GM10266 (cell line): Measurements from ENCODE around the gene PLIN5.

ENCODE experiments used
- DNase-seq: peaks from one replicate; pipeline ENCODE4 v3.0.0; 2012; ENCODE audit errors: extremely low spot score
- TF ChIP-seq, protein P1 (sequence below): IDR thresholded peaks from 2 replicates; pipeline ENCODE4 v1.5.1; 2012; ENCODE audit warnings: mild to moderate bottlenecking, low read depth; ENCODE audit not compliant: control insufficient read depth, insufficient read depth; ENCODE audit errors: missing control alignments

PLIN5 gene

DNA sequence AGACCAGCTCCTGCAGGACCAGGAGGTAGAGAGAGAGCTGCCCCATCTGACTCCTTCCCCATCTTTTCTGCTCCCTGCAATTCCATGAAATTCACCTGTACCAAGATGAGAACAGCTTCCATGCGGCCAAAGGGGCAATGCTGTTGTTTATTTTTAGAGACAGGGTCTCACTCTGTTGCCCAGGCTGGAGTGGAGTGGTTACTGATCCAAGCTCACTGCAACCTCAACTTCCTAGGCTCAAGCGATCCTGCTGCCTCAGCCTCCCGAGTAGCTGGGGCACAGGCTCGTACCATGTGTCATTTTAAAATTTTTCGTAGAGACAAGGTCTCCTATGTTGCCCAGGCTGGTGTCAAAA lies 13.2 kb downstream of the PLIN5 start:
- no peak for DNase-seq
- TF ChIP-seq, protein P1, sequence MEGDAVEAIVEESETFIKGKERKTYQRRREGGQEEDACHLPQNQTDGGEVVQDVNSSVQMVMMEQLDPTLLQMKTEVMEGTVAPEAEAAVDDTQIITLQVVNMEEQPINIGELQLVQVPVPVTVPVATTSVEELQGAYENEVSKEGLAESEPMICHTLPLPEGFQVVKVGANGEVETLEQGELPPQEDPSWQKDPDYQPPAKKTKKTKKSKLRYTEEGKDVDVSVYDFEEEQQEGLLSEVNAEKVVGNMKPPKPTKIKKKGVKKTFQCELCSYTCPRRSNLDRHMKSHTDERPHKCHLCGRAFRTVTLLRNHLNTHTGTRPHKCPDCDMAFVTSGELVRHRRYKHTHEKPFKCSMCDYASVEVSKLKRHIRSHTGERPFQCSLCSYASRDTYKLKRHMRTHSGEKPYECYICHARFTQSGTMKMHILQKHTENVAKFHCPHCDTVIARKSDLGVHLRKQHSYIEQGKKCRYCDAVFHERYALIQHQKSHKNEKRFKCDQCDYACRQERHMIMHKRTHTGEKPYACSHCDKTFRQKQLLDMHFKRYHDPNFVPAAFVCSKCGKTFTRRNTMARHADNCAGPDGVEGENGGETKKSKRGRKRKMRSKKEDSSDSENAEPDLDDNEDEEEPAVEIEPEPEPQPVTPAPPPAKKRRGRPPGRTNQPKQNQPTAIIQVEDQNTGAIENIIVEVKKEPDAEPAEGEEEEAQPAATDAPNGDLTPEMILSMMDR, result no peak

DNA sequence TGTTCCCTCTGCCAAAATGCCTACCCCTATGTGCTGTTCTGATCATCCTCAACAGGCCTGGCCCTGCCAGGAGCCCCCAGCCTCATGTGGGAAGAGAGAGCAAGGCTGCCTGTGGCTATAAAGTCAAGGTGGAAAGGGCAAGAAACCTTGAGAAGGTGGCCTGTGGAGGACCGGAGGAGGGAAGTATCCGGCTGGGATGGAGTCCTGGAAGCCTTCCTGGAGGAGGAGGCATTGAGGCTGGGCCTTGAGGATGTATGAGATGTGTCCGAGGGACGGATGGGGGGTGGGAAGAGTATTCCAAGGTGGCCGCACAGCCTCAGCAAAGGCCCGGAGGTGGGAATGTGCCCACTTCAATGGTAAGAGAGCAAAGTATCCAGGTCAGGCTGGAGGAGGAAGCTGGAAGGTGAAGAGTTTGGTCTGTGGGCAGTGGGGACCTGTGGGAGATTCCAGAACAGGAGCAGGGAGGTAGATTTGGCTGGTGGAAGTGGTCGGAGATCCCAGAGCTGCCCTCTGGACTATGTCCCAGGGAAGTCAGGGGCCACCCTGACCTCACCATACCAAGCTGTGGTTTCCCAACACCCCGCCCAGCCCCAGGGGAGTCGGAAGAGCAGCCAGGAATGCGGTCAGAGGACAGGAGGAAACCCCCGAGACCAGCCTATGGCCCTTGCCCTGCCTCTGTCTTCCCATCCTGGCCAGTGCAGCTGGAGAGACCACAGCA lies 13.7 kb downstream of the PLIN5 start:
- TF ChIP-seq, protein P1, result no peak
- no peak for DNase-seq

DNA sequence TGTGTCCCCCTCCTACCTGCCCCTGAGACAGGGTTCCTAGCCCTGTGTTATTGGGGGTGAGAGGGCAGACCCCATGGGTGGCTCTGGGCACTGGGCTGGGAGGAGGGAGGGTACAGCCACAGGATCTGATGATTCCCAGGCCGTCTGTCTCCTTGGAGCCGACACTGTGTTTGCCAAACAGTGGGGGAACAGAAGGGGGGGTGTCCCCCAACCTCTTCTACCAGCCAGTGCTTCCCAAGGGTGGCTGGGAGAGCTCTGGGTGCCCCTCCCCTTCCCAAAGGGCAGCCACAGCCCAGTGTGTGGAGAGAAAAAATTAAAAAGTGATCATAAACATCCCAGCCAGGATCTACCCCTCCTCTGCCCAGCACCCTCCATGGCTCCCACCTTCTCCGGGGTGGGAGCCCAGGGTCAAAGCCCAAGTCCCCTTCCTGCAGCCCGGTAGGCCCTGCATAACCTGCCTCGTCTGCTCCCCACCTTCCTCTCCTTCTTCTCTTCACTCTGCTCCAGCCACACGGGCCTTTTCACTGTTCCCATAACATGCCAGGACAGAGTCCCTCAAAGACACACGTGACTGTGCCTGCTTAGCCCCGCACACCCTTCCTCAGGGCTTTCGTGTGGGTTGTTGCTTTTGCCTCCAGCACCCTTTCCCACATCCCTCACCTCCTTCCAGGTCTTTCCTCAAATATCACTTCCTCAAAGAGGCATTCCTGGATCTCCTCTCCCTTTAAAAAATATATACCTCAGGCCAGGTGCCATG lies 15.3 kb downstream of the PLIN5 start:
- DNase-seq, result no peak
- TF ChIP-seq, protein P1, result no peak

DNA sequence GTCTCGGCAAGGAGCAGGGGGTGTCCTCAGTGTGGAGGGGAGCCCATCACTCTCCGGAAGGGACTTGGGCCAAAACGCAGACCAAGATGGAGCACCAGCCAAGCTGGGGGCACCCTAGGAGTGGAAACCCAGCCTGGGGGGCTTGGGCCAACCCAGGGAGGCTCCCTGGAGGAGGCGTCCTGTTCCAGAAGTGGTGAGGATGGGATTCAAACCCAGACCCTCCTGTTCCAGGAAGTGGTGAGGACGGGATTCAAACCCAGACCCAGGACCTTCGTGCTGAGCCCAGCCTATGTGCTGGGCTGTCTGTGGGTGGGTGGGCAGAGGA lies 15.9 kb downstream of the PLIN5 start:
- TF ChIP-seq, protein P1, result no peak
- no peak for DNase-seq

DNA sequence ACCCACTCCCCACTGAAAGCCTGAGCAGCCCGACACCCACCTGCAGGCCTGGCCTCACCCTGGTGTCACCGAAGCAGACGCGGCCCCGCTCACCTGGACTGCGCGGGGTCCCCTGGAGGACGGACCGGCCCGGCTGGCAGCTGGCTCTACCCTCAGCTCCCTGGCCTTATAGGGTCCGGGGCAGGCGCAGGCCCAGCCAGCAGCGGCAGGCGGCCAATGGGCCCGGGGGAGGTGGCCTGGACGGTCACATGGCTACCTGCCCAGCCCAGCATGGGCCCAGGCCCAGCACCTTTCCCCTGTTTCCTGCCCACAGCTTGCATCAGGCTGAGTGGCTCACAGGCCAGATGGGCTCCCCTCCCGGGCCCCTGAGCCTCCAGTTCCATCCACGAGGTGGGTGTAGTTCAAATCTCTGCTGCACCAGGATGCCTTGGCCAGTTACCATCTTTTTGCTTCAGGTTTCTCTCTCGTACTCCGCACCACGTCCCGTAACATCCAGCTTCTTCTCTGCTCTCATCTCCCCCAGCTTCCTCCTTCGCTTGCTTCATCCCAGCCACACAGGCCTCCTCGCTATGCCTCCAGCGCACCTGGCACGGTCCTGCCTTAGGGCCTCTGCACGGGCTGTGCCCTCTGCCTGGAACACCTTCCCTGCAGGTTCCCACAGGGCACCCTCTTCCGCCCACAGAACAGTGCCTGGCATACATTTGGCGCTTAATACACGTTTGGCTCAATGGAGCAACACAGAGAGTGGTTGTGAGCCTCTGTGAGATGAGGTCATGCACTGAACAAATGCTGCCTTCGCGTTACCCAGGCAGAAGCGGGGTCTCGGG lies 16.5 kb downstream of the PLIN5 start, which contains the start of gene PLIN4:
Gene PLIN4, minus strand, starts transcription at position 142 of the 827 bp plus-strand sequence. CDS start 214 bp downstream, outside the sequence.
- no peak for DNase-seq
- TF ChIP-seq, protein P1, result no peak

DNA sequence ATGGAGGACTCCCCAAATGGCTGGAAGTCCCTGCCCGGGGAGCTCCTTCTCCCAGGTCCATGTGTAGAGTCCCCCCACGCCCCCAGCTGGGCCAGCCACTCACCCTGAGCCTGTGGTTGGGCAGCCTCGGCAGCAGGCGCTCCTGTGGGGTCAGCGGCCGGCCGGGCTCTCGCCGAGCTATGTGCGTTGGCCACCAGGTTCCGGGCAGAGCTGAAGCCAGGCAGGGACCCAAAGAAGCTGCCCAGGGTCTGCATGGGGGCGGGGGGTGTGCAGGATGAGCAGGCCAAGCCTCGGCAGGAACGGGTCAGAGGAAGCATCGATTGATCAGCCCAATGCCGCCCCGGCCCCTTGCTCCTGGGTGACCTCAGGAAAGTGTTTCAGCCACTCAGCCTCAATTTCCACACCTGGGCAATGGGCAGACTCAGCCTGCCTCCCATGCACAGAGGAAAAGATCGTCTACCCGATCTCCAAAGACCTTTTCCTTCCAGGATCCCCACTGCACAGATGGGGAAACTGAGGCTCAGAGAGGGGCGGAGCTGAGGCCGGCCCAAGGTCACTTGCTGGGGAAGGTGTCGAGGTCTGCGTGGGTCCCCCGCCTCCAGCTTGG lies 17.5 kb downstream of the PLIN5 start:
- no peak for DNase-seq
- TF ChIP-seq, protein P1, result no peak

DNA sequence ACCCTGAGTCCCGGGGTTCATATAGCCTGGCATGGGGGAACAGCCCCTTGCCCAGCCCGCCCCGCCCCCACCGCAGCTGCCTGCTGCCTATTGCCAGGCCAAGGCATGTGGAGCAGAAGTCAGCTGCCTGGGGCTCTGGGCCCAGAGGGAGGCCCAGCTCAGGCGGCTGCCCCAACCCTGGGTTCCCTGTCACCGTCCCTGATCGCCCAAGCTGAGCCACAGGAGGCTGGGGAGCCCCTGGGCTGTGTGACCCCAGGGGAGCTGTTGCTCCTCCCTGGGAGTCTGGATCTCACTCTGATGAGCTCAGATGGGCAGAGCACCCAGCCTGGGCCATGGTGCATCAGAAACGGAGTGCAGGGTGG lies 18.1 kb downstream of the PLIN5 start:
- no peak for DNase-seq
- TF ChIP-seq, protein P1, result no peak
